ENCODE measurements around the gene WNT10A.

DNA sequence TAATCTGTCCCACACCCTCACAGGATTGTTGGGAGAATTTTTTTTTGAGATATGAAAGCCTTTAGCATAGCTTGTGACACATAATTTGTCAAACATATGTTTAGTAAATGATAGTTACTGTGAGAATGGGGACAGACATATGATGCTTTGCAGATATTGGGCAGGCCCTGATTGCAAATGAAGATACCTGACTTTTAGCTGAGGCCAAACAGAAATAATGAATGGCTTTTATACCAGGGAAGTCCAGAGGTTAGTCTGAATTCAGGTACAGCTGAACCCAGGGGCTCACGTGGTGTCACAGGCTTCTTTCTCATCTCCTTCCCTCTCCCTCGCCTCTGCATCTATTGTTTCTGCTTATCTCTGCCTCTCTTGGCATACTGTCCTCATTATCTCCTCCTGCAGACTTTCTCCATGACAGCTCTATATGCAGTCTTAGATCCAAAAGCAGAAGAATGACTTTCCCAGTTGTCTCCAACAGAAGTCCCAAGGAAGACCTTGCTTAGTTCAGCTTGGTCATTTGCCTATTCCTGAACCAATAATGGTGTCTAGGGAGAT, 4.9 kb upstream of the WNT10A start:
- no peak for TF ChIP-seq POLR2A (IDR thresholded peaks at IDR 0.05; ENCODE audit: low read length)
- no peak for TF ChIP-seq GATA1 (IDR thresholded peaks at IDR 0.05; ENCODE audit: low read depth, low read length)
